ENCODE data around the gene LCK.

DNA sequence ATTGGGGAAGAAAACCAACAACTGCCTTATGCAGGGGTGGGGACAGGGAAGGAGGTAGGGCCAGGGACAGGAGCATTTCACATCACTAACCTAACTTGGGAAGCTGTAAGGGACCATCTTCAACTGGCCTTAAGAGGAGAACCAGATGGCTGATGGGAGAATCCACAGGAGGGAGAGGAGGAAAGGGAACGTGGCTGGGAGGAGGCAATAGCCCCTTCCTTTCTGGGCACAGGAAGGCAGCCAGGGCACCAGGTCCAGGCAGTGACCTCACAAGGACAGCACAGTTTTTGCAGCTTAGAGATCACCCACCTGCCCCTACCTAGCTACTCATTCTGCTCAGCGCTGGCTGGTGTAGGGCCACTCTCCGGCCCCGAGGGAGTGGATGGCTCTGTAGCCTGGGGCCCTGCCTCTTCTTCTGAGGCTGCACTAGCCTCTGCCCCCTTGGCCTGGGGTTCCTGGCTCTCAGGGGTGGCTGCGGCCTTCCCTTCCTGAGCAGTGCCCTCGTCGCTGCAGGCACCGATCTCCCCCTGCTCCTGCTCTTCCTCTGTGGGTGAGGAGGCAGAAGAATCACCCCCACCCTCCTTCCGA, 83.3 kb downstream of the LCK start:
- TF ChIP-seq, protein P1, sequence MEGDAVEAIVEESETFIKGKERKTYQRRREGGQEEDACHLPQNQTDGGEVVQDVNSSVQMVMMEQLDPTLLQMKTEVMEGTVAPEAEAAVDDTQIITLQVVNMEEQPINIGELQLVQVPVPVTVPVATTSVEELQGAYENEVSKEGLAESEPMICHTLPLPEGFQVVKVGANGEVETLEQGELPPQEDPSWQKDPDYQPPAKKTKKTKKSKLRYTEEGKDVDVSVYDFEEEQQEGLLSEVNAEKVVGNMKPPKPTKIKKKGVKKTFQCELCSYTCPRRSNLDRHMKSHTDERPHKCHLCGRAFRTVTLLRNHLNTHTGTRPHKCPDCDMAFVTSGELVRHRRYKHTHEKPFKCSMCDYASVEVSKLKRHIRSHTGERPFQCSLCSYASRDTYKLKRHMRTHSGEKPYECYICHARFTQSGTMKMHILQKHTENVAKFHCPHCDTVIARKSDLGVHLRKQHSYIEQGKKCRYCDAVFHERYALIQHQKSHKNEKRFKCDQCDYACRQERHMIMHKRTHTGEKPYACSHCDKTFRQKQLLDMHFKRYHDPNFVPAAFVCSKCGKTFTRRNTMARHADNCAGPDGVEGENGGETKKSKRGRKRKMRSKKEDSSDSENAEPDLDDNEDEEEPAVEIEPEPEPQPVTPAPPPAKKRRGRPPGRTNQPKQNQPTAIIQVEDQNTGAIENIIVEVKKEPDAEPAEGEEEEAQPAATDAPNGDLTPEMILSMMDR (IDR thresholded peaks at IDR 0.05; ENCODE audit: poor library complexity) = no peak
- TF ChIP-seq EZH2 (IDR thresholded peaks at IDR 0.05; ENCODE audit: borderline replicate concordance) = no peak
